ENCODE data around the gene SCYGR2. TPM values are rescaled to one million over a fixed set of nuclear protein-coding genes. Genes with fewer than 3 reads are reported as not detected.
"Not testable (repeated sequence)": the region's sequence is repeated elsewhere in the genome, so short reads cannot be mapped to it uniquely, and the experiment has no call there.

SCYGR2 gene, protein sequence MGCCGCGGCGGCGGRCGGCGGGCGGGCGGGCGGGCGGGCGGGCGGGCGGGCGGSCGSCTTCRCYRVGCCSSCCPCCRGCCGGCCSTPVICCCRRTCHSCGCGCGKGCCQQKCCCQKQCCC
- polyA plus RNA-seq (2013, experiment 1 of 2) = not detected
- not detected for polyA plus RNA-seq (2013, experiment 2 of 2)

DNA sequence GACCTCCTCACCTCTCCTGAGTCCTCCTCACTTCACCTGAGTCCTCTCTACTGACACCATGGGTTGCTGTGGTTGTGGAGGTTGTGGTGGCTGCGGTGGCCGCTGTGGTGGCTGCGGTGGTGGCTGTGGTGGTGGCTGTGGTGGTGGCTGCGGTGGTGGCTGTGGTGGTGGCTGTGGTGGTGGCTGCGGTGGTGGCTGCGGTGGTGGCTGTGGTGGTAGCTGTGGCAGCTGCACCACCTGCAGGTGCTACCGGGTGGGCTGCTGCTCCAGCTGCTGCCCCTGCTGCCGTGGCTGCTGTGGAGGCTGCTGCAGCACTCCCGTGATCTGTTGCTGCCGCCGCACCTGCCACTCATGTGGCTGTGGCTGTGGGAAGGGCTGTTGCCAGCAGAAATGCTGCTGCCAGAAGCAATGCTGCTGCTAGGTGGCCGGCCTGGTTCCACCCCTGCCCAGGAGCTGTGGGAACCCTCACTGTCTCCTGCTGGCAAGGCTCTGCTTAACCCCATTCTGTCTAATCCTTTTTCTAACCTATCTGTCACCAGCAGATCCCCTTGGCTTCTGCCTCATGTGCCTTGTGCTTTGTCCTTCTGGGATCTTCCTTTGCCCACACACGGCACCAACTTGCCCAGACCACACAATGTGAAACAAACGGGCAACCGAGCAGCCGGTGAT lies at the start of gene SCYGR2:
TSS of gene SCYGR2 (plus strand) at position 59 of the 669 bp plus-strand sequence. CDS start at position 59, 0 bp downstream.
- H3K4me2 ChIP-seq (ENCODE audit: low read length); H3K36me3 ChIP-seq (ENCODE audit: control insufficient read depth, insufficient read depth, low read length); H4K5ac ChIP-seq (ENCODE audit: low read length); H3K4me1 ChIP-seq (ENCODE audit: control insufficient read depth, low read depth, low read length); H3K9ac ChIP-seq (ENCODE audit: low read length); H2BK5ac ChIP-seq (ENCODE audit: low read length); H4K8ac ChIP-seq (ENCODE audit: low read depth, low read length); DNase-seq; H3K56ac ChIP-seq (ENCODE audit: low read length); H3K18ac ChIP-seq (ENCODE audit: low read length); H3K27ac ChIP-seq (ENCODE audit: low read depth, low read length); H3K4ac ChIP-seq (ENCODE audit: low read depth, low read length); H2BK120ac ChIP-seq (ENCODE audit: low read depth, low read length); H3K27me3 ChIP-seq (ENCODE audit: insufficient read depth, low read length, poor library complexity); H3K4me3 ChIP-seq (ENCODE audit: low read length); H2BK15ac ChIP-seq (replicated peaks; ENCODE audit: low read depth); H3K79me2 ChIP-seq (ENCODE audit: control insufficient read depth, insufficient read depth, low read length); H2AK5ac ChIP-seq (ENCODE audit: low read length); H3K79me1 ChIP-seq (ENCODE audit: low read length): not testable (repeated sequence)
- peak within 1 kb of the TSS; percentile 35 for H3K23ac ChIP-seq (ENCODE audit: low read length)
- no CpG with 5 or more reads among the region's 16 CpGs for WGBS (ENCODE audit: extremely low coverage, insufficient coverage, low lambda C conversion rate)

DNA sequence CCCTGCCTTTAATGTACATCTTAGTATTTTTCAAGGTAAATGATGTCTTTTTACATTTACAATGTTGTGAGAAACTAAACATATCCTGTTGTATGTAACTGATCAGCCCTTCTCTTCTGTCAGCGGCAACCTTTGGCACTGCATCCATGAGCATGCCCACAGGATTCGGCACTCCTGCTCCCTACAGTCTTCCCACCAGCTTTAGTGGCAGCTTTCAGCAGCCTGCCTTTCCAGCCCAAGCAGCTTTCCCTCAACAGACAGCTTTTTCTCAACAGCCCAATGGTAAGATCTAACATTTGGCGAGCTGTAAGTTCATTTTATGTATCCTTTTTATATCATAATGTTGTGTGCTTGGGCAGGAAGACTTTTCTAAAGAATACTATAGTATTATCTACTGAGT lies 46.9 kb upstream of the SCYGR2 start:
- Histone ChIP-seq H3K18ac (ENCODE audit: low read length) (no peak overlapping the region), H2BK120ac (ENCODE audit: low read depth, low read length) (no peak overlapping the region), H4K5ac (ENCODE audit: low read length) (no peak overlapping the region), H4K8ac (ENCODE audit: low read depth, low read length) (no peak overlapping the region), H3K23ac (ENCODE audit: low read length) (no peak overlapping the region), H2BK15ac (replicated peaks; ENCODE audit: low read depth) (no peak overlapping the region), H3K4ac (ENCODE audit: low read depth, low read length) (no peak overlapping the region), H3K27me3 (ENCODE audit: insufficient read depth, low read length, poor library complexity) (no peaks in the 10 kb centered on the region), H3K56ac (ENCODE audit: low read length) (no peak overlapping the region), H3K4me1 (ENCODE audit: control insufficient read depth, low read depth, low read length) (no peaks in the 10 kb centered on the region), H3K4me3 (ENCODE audit: low read length) (no peak overlapping the region), H3K9ac (ENCODE audit: low read length) (no peak overlapping the region), H3K36me3 (ENCODE audit: control insufficient read depth, insufficient read depth, low read length) (peaks cover 2% of the 10 kb centered on the region), H3K79me1 (ENCODE audit: low read length) (peaks cover 1% of the 10 kb centered on the region), H2BK5ac (ENCODE audit: low read length) (no peak overlapping the region), H3K27ac (ENCODE audit: low read depth, low read length) (no peak overlapping the region), H3K79me2 (ENCODE audit: control insufficient read depth, insufficient read depth, low read length) (no peaks in the 10 kb centered on the region), H2AK5ac (ENCODE audit: low read length) (no peak overlapping the region), H3K4me2 (ENCODE audit: low read length) (no peak overlapping the region)
- no CpG with 5 or more reads among the region's 3 CpGs for WGBS (ENCODE audit: extremely low coverage, insufficient coverage, low lambda C conversion rate)
- DNase-seq = no peak

DNA sequence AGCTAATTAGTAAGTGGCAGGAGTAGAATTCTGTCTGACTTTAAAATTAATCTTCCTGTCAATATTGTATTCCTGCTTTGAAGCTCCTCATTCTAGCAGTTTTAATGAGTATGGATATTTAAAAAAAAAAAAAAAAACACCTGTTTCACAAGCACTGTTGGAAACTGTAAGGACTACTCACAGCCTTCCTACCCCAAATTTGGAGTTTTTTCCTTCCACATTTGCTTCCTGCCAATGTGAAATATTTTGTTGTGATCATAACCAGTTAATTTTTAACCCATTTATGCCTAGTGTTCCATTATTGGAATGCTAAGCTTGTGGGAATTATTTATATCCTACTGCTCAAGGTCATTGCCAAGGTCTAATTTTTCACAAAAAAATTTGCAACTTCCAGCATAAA lies 36.1 kb upstream of the SCYGR2 start:
- no peak for DNase-seq
- Histone ChIP-seq H3K79me2 (ENCODE audit: control insufficient read depth, insufficient read depth, low read length) (no peaks in the 10 kb centered on the region), H3K18ac (ENCODE audit: low read length) (no peak overlapping the region), H4K5ac (ENCODE audit: low read length) (no peak overlapping the region), H3K4me2 (ENCODE audit: low read length) (no peak overlapping the region), H2BK15ac (replicated peaks; ENCODE audit: low read depth) (no peak overlapping the region), H3K79me1 (ENCODE audit: low read length) (no peaks in the 10 kb centered on the region), H2BK5ac (ENCODE audit: low read length) (no peak overlapping the region), H3K56ac (ENCODE audit: low read length) (no peak overlapping the region), H3K4ac (ENCODE audit: low read depth, low read length) (no peak overlapping the region), H4K8ac (ENCODE audit: low read depth, low read length) (no peak overlapping the region), H2BK120ac (ENCODE audit: low read depth, low read length) (no peak overlapping the region), H2AK5ac (ENCODE audit: low read length) (no peak overlapping the region), H3K4me3 (ENCODE audit: low read length) (no peak overlapping the region), H3K4me1 (ENCODE audit: control insufficient read depth, low read depth, low read length) (no peaks in the 10 kb centered on the region), H3K27ac (ENCODE audit: low read depth, low read length) (no peak overlapping the region), H3K36me3 (ENCODE audit: control insufficient read depth, insufficient read depth, low read length) (no peaks in the 10 kb centered on the region), H3K27me3 (ENCODE audit: insufficient read depth, low read length, poor library complexity) (no peaks in the 10 kb centered on the region), H3K23ac (ENCODE audit: low read length) (no peak overlapping the region), H3K9ac (ENCODE audit: low read length) (no peak overlapping the region)

DNA sequence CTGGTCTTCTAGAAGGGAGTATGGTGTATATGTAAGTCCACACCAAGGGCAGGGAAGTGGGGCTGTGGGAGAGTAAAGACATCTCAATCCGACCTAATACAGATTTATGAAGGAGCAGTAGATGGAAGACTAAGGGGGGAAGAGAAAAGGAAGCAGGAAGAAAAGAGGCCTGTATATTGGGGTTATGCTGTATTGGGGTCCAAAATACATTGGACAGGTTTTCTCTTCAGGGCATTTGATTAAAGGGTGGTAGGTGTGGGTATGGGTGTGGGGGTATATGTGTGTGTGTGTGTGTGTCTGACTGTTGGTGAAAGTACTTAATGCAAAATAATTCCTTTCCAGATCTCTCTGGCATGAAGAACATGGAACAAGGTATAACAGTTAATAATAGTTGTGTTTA lies 33.6 kb upstream of the SCYGR2 start:
- Histone ChIP-seq H3K56ac (ENCODE audit: low read length) (no peak overlapping the region), H2BK5ac (ENCODE audit: low read length) (no peak overlapping the region), H2BK120ac (ENCODE audit: low read depth, low read length) (no peak overlapping the region), H3K79me2 (ENCODE audit: control insufficient read depth, insufficient read depth, low read length) (no peaks in the 10 kb centered on the region), H3K4me1 (ENCODE audit: control insufficient read depth, low read depth, low read length) (no peaks in the 10 kb centered on the region), H3K23ac (ENCODE audit: low read length) (no peak overlapping the region), H3K9ac (ENCODE audit: low read length) (no peak overlapping the region), H3K27me3 (ENCODE audit: insufficient read depth, low read length, poor library complexity) (no peaks in the 10 kb centered on the region), H3K36me3 (ENCODE audit: control insufficient read depth, insufficient read depth, low read length) (no peaks in the 10 kb centered on the region), H2BK15ac (replicated peaks; ENCODE audit: low read depth) (no peak overlapping the region), H3K4me3 (ENCODE audit: low read length) (no peak overlapping the region), H3K4me2 (ENCODE audit: low read length) (no peak overlapping the region), H4K5ac (ENCODE audit: low read length) (no peak overlapping the region), H3K27ac (ENCODE audit: low read depth, low read length) (no peak overlapping the region), H3K79me1 (ENCODE audit: low read length) (no peaks in the 10 kb centered on the region), H3K18ac (ENCODE audit: low read length) (no peak overlapping the region), H2AK5ac (ENCODE audit: low read length) (no peak overlapping the region), H4K8ac (ENCODE audit: low read depth, low read length) (no peak overlapping the region), H3K4ac (ENCODE audit: low read depth, low read length) (no peak overlapping the region)
- DNase-seq = no peak
- no CpG with 5 or more reads among the region's 1 CpG for WGBS (ENCODE audit: extremely low coverage, insufficient coverage, low lambda C conversion rate)

DNA sequence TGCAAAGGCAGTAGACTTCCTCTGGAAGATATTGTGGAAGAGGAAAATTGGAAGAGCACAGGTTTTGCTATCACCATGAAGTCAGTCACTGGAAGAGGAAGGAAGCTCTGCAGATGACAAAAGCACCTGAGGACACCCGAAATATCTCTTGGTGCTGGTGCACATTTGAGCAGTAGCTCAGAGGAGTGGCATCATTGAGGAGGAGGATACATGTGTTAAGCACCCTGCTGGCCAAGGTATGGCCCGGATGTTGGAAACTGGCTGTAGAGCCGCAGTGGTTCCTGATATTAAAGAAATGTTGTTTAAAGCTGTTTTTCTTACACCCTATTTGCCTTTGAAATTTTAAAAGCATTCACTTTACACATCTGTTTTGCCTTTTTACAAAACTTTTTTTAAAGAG lies 32.7 kb upstream of the SCYGR2 start:
- Histone ChIP-seq H2AK5ac (ENCODE audit: low read length) (no peak overlapping the region), H3K27me3 (ENCODE audit: insufficient read depth, low read length, poor library complexity) (no peaks in the 10 kb centered on the region), H3K23ac (ENCODE audit: low read length) (no peak overlapping the region), H2BK5ac (ENCODE audit: low read length) (no peak overlapping the region), H3K79me2 (ENCODE audit: control insufficient read depth, insufficient read depth, low read length) (no peaks in the 10 kb centered on the region), H3K56ac (ENCODE audit: low read length) (no peak overlapping the region), H4K8ac (ENCODE audit: low read depth, low read length) (no peak overlapping the region), H3K4me3 (ENCODE audit: low read length) (no peak overlapping the region), H3K27ac (ENCODE audit: low read depth, low read length) (no peak overlapping the region), H2BK120ac (ENCODE audit: low read depth, low read length) (no peak overlapping the region), H3K4me1 (ENCODE audit: control insufficient read depth, low read depth, low read length) (no peaks in the 10 kb centered on the region), H3K4me2 (ENCODE audit: low read length) (no peak overlapping the region), H3K4ac (ENCODE audit: low read depth, low read length) (no peak overlapping the region), H3K36me3 (ENCODE audit: control insufficient read depth, insufficient read depth, low read length) (no peaks in the 10 kb centered on the region), H3K9ac (ENCODE audit: low read length) (no peak overlapping the region), H4K5ac (ENCODE audit: low read length) (no peak overlapping the region), H2BK15ac (replicated peaks; ENCODE audit: low read depth) (no peak overlapping the region), H3K18ac (ENCODE audit: low read length) (no peak overlapping the region), H3K79me1 (ENCODE audit: low read length) (no peaks in the 10 kb centered on the region)
- WGBS (ENCODE audit: extremely low coverage, insufficient coverage, low lambda C conversion rate) = no CpG with 5 or more reads among the region's 3 CpGs
- DNase-seq = peak; percentile 16

DNA sequence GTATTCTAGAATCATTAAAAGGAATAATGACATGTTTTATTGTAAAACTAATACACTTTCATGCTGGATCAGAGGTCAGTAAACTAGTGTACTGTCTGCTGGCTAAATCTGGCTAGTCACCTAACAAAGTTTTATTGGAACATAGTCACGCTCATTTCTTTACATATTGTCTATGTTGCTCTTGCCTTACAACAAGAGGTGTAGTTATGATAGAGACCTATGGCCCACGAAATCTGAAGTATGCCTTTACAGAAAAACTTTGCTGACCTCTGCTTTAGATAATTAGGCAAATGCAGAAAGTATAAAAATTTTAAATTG lies 29.9 kb upstream of the SCYGR2 start:
- no peak for DNase-seq
- Histone ChIP-seq H3K36me3 (ENCODE audit: control insufficient read depth, insufficient read depth, low read length) (no peaks in the 10 kb centered on the region), H2BK15ac (replicated peaks; ENCODE audit: low read depth) (no peak overlapping the region), H3K4me2 (ENCODE audit: low read length) (no peak overlapping the region), H2BK5ac (ENCODE audit: low read length) (no peak overlapping the region), H3K9ac (ENCODE audit: low read length) (no peak overlapping the region), H3K4me3 (ENCODE audit: low read length) (no peak overlapping the region), H3K23ac (ENCODE audit: low read length) (no peak overlapping the region), H3K79me2 (ENCODE audit: control insufficient read depth, insufficient read depth, low read length) (no peaks in the 10 kb centered on the region), H2BK120ac (ENCODE audit: low read depth, low read length) (no peak overlapping the region), H3K18ac (ENCODE audit: low read length) (no peak overlapping the region), H2AK5ac (ENCODE audit: low read length) (no peak overlapping the region), H3K4me1 (ENCODE audit: control insufficient read depth, low read depth, low read length) (no peaks in the 10 kb centered on the region), H3K27me3 (ENCODE audit: insufficient read depth, low read length, poor library complexity) (no peaks in the 10 kb centered on the region), H3K79me1 (ENCODE audit: low read length) (no peaks in the 10 kb centered on the region), H3K56ac (ENCODE audit: low read length) (no peak overlapping the region), H3K27ac (ENCODE audit: low read depth, low read length) (no peak overlapping the region), H4K5ac (ENCODE audit: low read length) (no peak overlapping the region), H3K4ac (ENCODE audit: low read depth, low read length) (no peak overlapping the region), H4K8ac (ENCODE audit: low read depth, low read length) (no peak overlapping the region)
- WGBS (ENCODE audit: extremely low coverage, insufficient coverage, low lambda C conversion rate) = no CpG with 5 or more reads among the region's 2 CpGs
